CD4-positive, alpha-beta T cell (primary cell): ENCODE results near the gene RETREG1. TPM values are rescaled to one million over a fixed set of nuclear protein-coding genes. Genes with fewer than 3 reads are reported as not detected.
"Not testable (repeated sequence)": the region's sequence is repeated elsewhere in the genome, so short reads cannot be mapped to it uniquely, and the experiment has no call there.

Experiments used
- ATAC-seq: fragments of 200-7000 bp; cut with Tn5 transposase; one replicate; pipeline ENCODE4 v1.10.0; 2022; ENCODE audit warnings: mild to moderate bottlenecking; ENCODE audit not compliant: poor library complexity
- CTCF ChIA-PET: fragments of 350-600 bp; sonication (Branson Sonifier 250); formaldehyde crosslinking; loops from one replicate; lab custom pipeline; 2021; ENCODE audit warnings: antibody characterized with exemption, inconsistent platforms; lab: Charles Lee
- POLR2A ChIA-PET: fragments of 350-600 bp; sonication (Branson Sonifier 250); formaldehyde crosslinking; loops from one replicate; lab custom pipeline; 2021; ENCODE audit warnings: antibody characterized with exemption, inconsistent platforms; lab: Charles Lee
- DNase-seq, 14 experiments: peaks; one replicate each; pipeline ENCODE4 v3.0.0-alpha.2; 2013 to 2020; ENCODE audit warnings: mixed read lengths in 2 of 14
- H3K27ac ChIP-seq, 2 donors: one replicate each; pipeline versions ENCODE4 v1.5.1 to v1.7.0; 2013; ENCODE audit warnings: low read length in 2 of 2, low read depth in 1 of 2, mild to moderate bottlenecking in 1 of 2
- H3K27me3 ChIP-seq, 2 experiments: 1 replicate in 1 of 2; 2 replicates in 1 of 2; pipeline versions ENCODE4 v1.6.1 to v1.7.0; 2013; ENCODE audit warnings: low read length in 2 of 2, control low read depth in 1 of 2, mild to moderate bottlenecking in 1 of 2, moderate library complexity in 1 of 2; ENCODE audit not compliant: insufficient read depth in 2 of 2, control insufficient read depth in 1 of 2
- H3K36me3 ChIP-seq: one replicate; pipeline ENCODE4 v1.6.1; 2013; ENCODE audit warnings: low read length, control low read depth; ENCODE audit not compliant: insufficient read depth
- H3K4me1 ChIP-seq: one replicate; pipeline ENCODE4 v1.6.1; 2013; ENCODE audit warnings: low read length, control low read depth; ENCODE audit not compliant: insufficient read depth
- H3K4me3 ChIP-seq: one replicate; pipeline ENCODE4 v1.5.1; 2013; ENCODE audit warnings: mild to moderate bottlenecking, low read length, moderate library complexity
- H3K9me3 ChIP-seq, 2 experiments: 1 replicate in 1 of 2; 2 replicates in 1 of 2; pipeline versions ENCODE4 v1.6.1 to v1.7.0; 2013; ENCODE audit warnings: low read length in 2 of 2, mild to moderate bottlenecking in 2 of 2, control low read depth in 1 of 2, moderate library complexity in 1 of 2; ENCODE audit not compliant: control insufficient read depth in 1 of 2, insufficient read depth in 1 of 2
- H3K27ac Mint-ChIP-seq: one replicate; pipeline ENCODE4 v1.8.0; 2020; ENCODE audit warnings: mixed read lengths
- H3K27me3 Mint-ChIP-seq: one replicate; pipeline ENCODE4 v1.8.0; 2021; ENCODE audit warnings: mixed read lengths
- H3K36me3 Mint-ChIP-seq: one replicate; pipeline ENCODE4 v1.8.0; 2021; ENCODE audit warnings: low read depth, mixed read lengths
- H3K4me1 Mint-ChIP-seq: one replicate; pipeline ENCODE4 v1.8.0; 2021; ENCODE audit warnings: low read depth, mixed read lengths
- H3K4me3 Mint-ChIP-seq: one replicate; pipeline ENCODE4 v1.8.0; 2020; ENCODE audit warnings: mild to moderate bottlenecking, mixed read lengths
- H3K9me3 Mint-ChIP-seq: one replicate; pipeline ENCODE4 v1.8.0; 2020; ENCODE audit warnings: mixed read lengths
- intact Hi-C, 2 experiments: fragments of 100-400 bp; cut with DNase I in 1 of 2; cut with micrococcal nuclease in 1 of 2; formaldehyde crosslinking; loops; one replicate each; pipeline versions ENCODE4 v1.15.1 to v1.9.0; 2023 to 2025; cut with DNase I, micrococcal nuclease
- total RNA-seq, 174 experiments: library from RNA in 2 of 174; stranded (reverse) in 2 of 174; gene quantifications; one replicate each; pipeline ENCODE4 v1.2.3 and lab custom pipeline; 2021 to 2026
- TF ChIP-seq, protein P1 (sequence below): fragments of 200-600 bp; IDR thresholded peaks from one replicate; pipeline ENCODE4 v1.8.0; 2022; ENCODE audit warnings: antibody characterized with exemption, mild to moderate bottlenecking

RETREG1 gene
- total RNA-seq, 2 experiments from 2014 or later, result 68.9 to 69.7 TPM

DNA sequence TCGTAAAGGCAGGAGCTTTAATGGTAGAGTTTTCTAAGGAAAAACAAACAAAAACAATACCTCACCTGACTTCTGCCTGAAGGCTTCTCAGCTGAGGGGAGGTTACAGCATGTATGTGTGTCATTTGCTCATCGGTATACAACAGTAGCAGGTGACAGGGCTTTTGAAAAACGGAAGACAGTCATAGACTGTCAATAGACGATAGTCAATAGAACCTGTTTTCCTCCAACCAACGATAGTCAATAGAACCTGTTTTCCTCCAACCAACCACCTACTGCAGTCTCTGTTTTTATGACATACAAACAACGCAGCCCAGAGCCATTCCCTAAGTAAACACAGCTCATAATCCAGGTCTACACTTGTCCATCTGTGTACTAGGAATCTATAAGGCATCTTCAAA is 74.6 kb downstream of the RETREG1 start:
- DNase-seq, result no peak
- CTCF ChIA-PET, result interaction anchor here (0.8 kb wide), 1 partner anchor 9 kb away, joined by 3 read pairs; no protein-coding TSS in a partner anchor
- intact Hi-C loops, result no loop called here
- Histone ChIP-seq H3K27me3 (no peaks in the 10 kb centered on the region), H3K4me1 (peaks cover 27% of the 10 kb centered on the region), H3K36me3 (no peaks in the 10 kb centered on the region), H3K4me3 (no peak overlapping the region), H3K9me3 (no peaks in the 10 kb centered on the region), H3K27ac (no peak overlapping the region)
- TF ChIP-seq, protein P1, sequence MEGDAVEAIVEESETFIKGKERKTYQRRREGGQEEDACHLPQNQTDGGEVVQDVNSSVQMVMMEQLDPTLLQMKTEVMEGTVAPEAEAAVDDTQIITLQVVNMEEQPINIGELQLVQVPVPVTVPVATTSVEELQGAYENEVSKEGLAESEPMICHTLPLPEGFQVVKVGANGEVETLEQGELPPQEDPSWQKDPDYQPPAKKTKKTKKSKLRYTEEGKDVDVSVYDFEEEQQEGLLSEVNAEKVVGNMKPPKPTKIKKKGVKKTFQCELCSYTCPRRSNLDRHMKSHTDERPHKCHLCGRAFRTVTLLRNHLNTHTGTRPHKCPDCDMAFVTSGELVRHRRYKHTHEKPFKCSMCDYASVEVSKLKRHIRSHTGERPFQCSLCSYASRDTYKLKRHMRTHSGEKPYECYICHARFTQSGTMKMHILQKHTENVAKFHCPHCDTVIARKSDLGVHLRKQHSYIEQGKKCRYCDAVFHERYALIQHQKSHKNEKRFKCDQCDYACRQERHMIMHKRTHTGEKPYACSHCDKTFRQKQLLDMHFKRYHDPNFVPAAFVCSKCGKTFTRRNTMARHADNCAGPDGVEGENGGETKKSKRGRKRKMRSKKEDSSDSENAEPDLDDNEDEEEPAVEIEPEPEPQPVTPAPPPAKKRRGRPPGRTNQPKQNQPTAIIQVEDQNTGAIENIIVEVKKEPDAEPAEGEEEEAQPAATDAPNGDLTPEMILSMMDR, result no peak
- H3K4me1 Mint-ChIP-seq, result peaks cover 89% of the 10 kb centered on the region
- H3K36me3 Mint-ChIP-seq, result peaks cover 45% of the 10 kb centered on the region
- H3K4me3 Mint-ChIP-seq, result no peak overlapping the region
- ATAC-seq, result no peak
- no peaks in the 10 kb centered on the region for H3K9me3 Mint-ChIP-seq
- POLR2A ChIA-PET, result no interaction called here
- no peaks in the 10 kb centered on the region for H3K27me3 Mint-ChIP-seq
- no peak overlapping the region for H3K27ac Mint-ChIP-seq

DNA sequence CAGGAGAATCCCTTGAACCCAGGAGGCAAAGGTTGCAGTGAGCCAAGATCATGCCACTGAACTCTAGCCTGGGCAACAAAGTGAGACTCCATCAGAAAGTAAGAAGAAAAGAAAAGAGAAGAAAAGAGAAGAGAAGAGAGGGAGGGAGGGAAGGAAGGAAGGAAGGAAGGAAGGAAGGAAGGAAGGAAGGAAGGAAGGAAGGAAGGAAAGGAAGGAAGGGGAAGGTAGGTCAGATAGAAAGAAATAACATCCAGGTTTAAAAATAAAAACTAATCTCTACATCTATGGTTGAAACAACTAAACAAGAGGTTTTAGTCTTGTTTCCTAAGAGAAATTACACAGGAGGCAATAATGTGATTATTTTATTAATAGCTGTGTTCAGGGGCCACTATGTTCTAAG is 75.2 kb downstream of the RETREG1 start:
- DNase-seq, H3K27ac ChIP-seq, POLR2A ChIA-PET, ATAC-seq, H3K9me3 ChIP-seq, H3K9me3 Mint-ChIP-seq, H3K27ac Mint-ChIP-seq, H3K36me3 ChIP-seq, H3K4me3 Mint-ChIP-seq, CTCF ChIA-PET, intact Hi-C loops, H3K27me3 Mint-ChIP-seq, H3K27me3 ChIP-seq, H3K4me3 ChIP-seq: not testable (repeated sequence)
- peaks cover 27% of the 10 kb centered on the region for H3K4me1 ChIP-seq
- Mint-ChIP-seq H3K36me3 (peaks cover 45% of the 10 kb centered on the region), H3K4me1 (peaks cover 90% of the 10 kb centered on the region)

DNA sequence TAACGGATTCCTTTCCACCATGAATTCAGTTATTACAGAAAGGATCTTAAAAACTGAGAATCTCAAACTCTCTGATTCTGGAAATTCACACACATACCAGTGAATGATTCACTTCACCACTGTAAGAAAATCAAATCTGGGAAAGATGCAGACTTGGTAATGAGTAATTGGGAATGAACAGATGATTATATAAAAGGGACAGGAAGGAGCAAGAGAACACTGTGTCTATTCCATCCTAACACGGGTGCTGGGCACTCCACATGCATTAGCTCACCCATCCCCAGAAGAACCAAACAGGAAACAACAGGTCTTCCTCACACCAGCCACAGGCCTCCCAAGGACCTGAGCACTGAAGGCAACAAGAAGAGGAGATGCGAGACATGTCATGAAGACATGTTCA is 76.4 kb downstream of the RETREG1 start:
- Histone ChIP-seq H3K27me3 (no peaks in the 10 kb centered on the region), H3K27ac (no peak overlapping the region), H3K4me1 (peaks cover 23% of the 10 kb centered on the region), H3K4me3 (no peak overlapping the region), H3K9me3 (no peaks in the 10 kb centered on the region), H3K36me3 (peaks cover under 1% of the 10 kb centered on the region)
- TF ChIP-seq, protein P1, result no peak
- Mint-ChIP-seq H3K9me3 (no peaks in the 10 kb centered on the region), H3K36me3 (peaks cover 47% of the 10 kb centered on the region), H3K27me3 (no peaks in the 10 kb centered on the region), H3K4me3 (no peak overlapping the region), H3K27ac (peak overlapping the region; percentile 2), H3K4me1 (peaks cover 89% of the 10 kb centered on the region)
- ATAC-seq (no peak), DNase-seq (no peak)
- POLR2A ChIA-PET, result no interaction called here
- intact Hi-C loops, result no loop called here
- CTCF ChIA-PET, result no interaction called here

DNA sequence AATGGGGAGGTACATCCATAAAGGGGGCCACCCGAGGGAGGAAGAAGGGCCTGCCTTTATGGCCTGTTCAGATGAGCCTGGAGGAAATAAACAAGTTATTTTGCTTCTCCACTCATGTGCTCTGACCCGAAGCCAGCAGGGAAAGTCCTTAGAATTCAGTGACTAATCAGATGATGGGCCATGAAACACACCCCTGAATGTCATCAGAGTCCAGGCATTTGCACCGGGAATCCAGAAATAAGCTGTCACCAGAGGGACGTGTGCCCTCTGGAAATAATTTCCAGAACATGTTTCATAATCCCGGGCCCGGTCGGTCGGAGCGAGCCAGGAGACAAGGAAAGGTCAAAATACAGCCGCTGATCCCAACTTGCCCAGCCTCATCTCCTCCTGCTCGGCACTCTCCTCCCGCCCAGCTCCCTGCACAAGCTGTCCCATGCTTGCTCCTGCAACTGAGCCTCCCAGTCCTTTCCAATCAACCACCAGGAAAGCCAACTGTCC is 77.6 kb downstream of the RETREG1 start:
- ATAC-seq (no peak), DNase-seq (no peak)
- H3K36me3 Mint-ChIP-seq, result peaks cover 41% of the 10 kb centered on the region
- H3K27me3 Mint-ChIP-seq, result no peaks in the 10 kb centered on the region
- peaks cover 21% of the 10 kb centered on the region for H3K4me1 ChIP-seq
- CTCF ChIA-PET, result no interaction called here
- TF ChIP-seq, protein P1, result no peak
- POLR2A ChIA-PET, result no interaction called here
- no peak overlapping the region for H3K4me3 ChIP-seq
- H3K4me1 Mint-ChIP-seq, result peaks cover 77% of the 10 kb centered on the region
- no peak overlapping the region for H3K4me3 Mint-ChIP-seq
- H3K9me3 Mint-ChIP-seq, result no peaks in the 10 kb centered on the region
- H3K27ac Mint-ChIP-seq, result no peak overlapping the region
- intact Hi-C loops, result no loop called here
- H3K27ac ChIP-seq, result no peak overlapping the region
- H3K36me3 ChIP-seq, result peaks cover 3% of the 10 kb centered on the region
- H3K27me3 ChIP-seq, result no peaks in the 10 kb centered on the region
- H3K9me3 ChIP-seq, result no peaks in the 10 kb centered on the region
